Gastroesophageal sphincter (tissue), 2 donors: Measurements from ENCODE around the gene MRPS9.

Experiments used
- EP300 ChIP-seq: sonication (generic); formaldehyde crosslinking; IDR thresholded peaks from one replicate; pipeline ENCODE4 v1.6.1; 2017; ENCODE audit warnings: antibody characterized with exemption, mild to moderate bottlenecking
- POLR2AphosphoS5 ChIP-seq: sonication (generic); formaldehyde crosslinking; IDR thresholded peaks from one replicate; pipeline ENCODE4 v1.6.1; 2017; ENCODE audit warnings: antibody characterized with exemption

DNA sequence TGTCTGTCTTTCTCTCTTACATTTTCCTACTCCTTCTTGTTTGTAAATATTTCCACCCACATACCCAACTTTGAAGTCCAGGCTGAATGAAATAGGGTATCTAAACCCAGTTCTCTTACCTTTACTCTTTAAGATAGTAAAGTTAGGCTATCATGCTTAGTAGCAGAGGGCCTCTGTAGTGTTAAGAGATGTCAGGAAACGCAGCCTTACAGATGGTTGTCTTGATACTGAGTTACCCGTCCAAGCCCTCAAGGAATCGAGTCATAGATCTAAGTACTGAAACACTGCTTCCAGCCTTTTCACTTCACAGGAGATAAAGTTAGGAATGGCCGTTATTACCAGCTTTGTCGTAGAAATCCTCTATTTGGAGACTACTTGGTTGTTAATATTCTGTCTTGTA is 24.3 kb downstream of the MRPS9 start:
- TF ChIP-seq POLR2AphosphoS5, result no peak
- TF ChIP-seq EP300, result no peak
